ENCODE measurements around the gene SCAMP4.
A peak's percentile ranks its signal among the peaks of the same experiment; 100 is the strongest.

SCAMP4 gene

GRCh38 chr19:1863638-1864479 is 41.3 kb upstream of the SCAMP4 start (continued):
- TF ChIP-seq KLF8 (tag by site-specific recombination; IDR thresholded peaks at IDR 0.05) (peak; percentile 92), ZBTB11 (tag by site-specific recombination; conservative IDR thresholded peaks at IDR 0.05; ENCODE audit: low read depth) (peak; percentile 52), TSHZ1 (tag by site-specific recombination; IDR thresholded peaks at IDR 0.05; ENCODE audit: borderline replicate concordance) (no peak), KLF17 (tag by site-specific recombination; IDR thresholded peaks at IDR 0.05) (peak; percentile 90), ZBTB7A (tag by site-specific recombination; IDR thresholded peaks at IDR 0.05; ENCODE audit: low read depth) (peak; percentile 95), TCF7L2 (IDR thresholded peaks at IDR 0.05; ENCODE audit: borderline replicate concordance, low read depth, low read length) (no peak), SP2 (tag by site-specific recombination; IDR thresholded peaks at IDR 0.05) (peak; percentile 76), ZNF148 (tag by site-specific recombination; IDR thresholded peaks at IDR 0.05; ENCODE audit: borderline replicate concordance) (no peak), ZNF2 (tag by site-specific recombination; IDR thresholded peaks at IDR 0.05) (no peak), PATZ1 (tag by site-specific recombination; IDR thresholded peaks at IDR 0.05) (peak; percentile 95), EGR2 (tag by site-specific recombination; IDR thresholded peaks at IDR 0.05; ENCODE audit: low read depth) (0 out of 2 replicates have a peak, but pooled peaks have one; percentile 22), ZNF571 (tag by site-specific recombination; IDR thresholded peaks at IDR 0.05) (no peak), GLI2 (tag by site-specific recombination; IDR thresholded peaks at IDR 0.05; ENCODE audit: borderline replicate concordance, low read depth) (no peak), ZNF654 (tag by site-specific recombination; IDR thresholded peaks at IDR 0.05; ENCODE audit: low read depth) (no peak), ZNF48 (tag by site-specific recombination; IDR thresholded peaks at IDR 0.05) (no peak), ZBTB49 (tag by site-specific recombination; IDR thresholded peaks at IDR 0.05; ENCODE audit: low read depth) (no peak), ZNF23 (tag by site-specific recombination; IDR thresholded peaks at IDR 0.05; ENCODE audit: borderline replicate concordance) (no peak), ZNF169 (tag by site-specific recombination; IDR thresholded peaks at IDR 0.05) (no peak), ZSCAN30 (tag by site-specific recombination; IDR thresholded peaks at IDR 0.05) (0 out of 2 replicates have a peak, but pooled peaks have one; percentile 45), ZNF660 (tag by site-specific recombination; IDR thresholded peaks at IDR 0.05) (no peak), ZSCAN18 (tag by site-specific recombination; IDR thresholded peaks at IDR 0.05) (no peak)

All from HEK293 (cell line).